Lung (tissue), 12 donors: ENCODE results near the gene DUS2. TPM values are rescaled to one million over a fixed set of nuclear protein-coding genes. Genes with fewer than 3 reads are reported as not detected.

ENCODE experiments used
- ATAC-seq: fragments of 200-7000 bp; cut with Tn5 transposase; one replicate; pipeline ENCODE4 v1.9.1; 2020; ENCODE audit warnings: moderate number of reproducible peaks; ENCODE audit not compliant: insufficient read depth, low FRiP score
- DNase-seq, 3 donors: peaks; one replicate each; pipeline ENCODE4 v3.0.0-alpha.2; 2013 to 2017
- H3K27ac ChIP-seq, 2 donors: one replicate each; pipeline ENCODE4 v1.5.1; 2013; ENCODE audit warnings: mild to moderate bottlenecking in 2 of 2, moderate library complexity in 2 of 2, control low read depth in 1 of 2, inconsistent platforms in 1 of 2, low read depth in 1 of 2, low read length in 1 of 2
- H3K27me3 ChIP-seq, 3 donors: one replicate each; pipeline ENCODE4 v1.5.1; 2013; ENCODE audit warnings: low read length in 2 of 3; ENCODE audit not compliant: control insufficient read depth in 3 of 3, insufficient read depth in 3 of 3
- H3K36me3 ChIP-seq, 4 donors: one replicate each; pipeline ENCODE4 v1.5.1; 2013; ENCODE audit warnings: low read length in 4 of 4, mild to moderate bottlenecking in 1 of 4, moderate library complexity in 1 of 4; ENCODE audit not compliant: control insufficient read depth in 4 of 4, insufficient read depth in 4 of 4
- H3K4me1 ChIP-seq, 5 donors: one replicate each; pipeline ENCODE4 v1.5.1; 2013; ENCODE audit warnings: low read length in 5 of 5, mild to moderate bottlenecking in 2 of 5, moderate library complexity in 1 of 5; ENCODE audit not compliant: control insufficient read depth in 5 of 5, insufficient read depth in 5 of 5
- H3K4me3 ChIP-seq: one replicate; pipeline ENCODE4 v1.5.1; 2013; ENCODE audit warnings: mild to moderate bottlenecking, control low read depth, moderate library complexity
- H3K9ac ChIP-seq, 2 donors: one replicate each; pipeline ENCODE4 v1.5.1; 2013; ENCODE audit warnings: low read length in 2 of 2, control low read depth in 1 of 2; ENCODE audit not compliant: insufficient read depth in 1 of 2
- H3K9me3 ChIP-seq, 4 donors: one replicate each; pipeline ENCODE4 v1.5.1; 2013; ENCODE audit warnings: low read length in 3 of 4, mild to moderate bottlenecking in 1 of 4, moderate library complexity in 1 of 4; ENCODE audit not compliant: control insufficient read depth in 4 of 4, insufficient read depth in 3 of 4
- WGBS, 2 donors: extraction: QIAGEN DNeasy Blood & Tissue Kit; methylation state at CpG; one replicate each; pipeline ENCODE4 v1.1.7; 2013; 5-methylcytosine and 5-hydroxymethylcytosine counted together
- polyA plus RNA-seq, 2 donors: library from polyadenylated mRNA; stranded (reverse); fragments of 200-250 nt; gene quantifications; one replicate each; pipeline ENCODE4 v1.2.1, GENCODE V29; 2013
- total RNA-seq, 2 donors: library from RNA; depleted of rRNA in 1 of 2; stranded (reverse); fragments of >200 nt in 1 of 2; gene quantifications; one replicate each; pipeline ENCODE4 v1.2.1, GENCODE V29; 2014 to 2021
- TF ChIP-seq, protein P1 (sequence below): IDR thresholded peaks from 2 replicates; pipeline ENCODE4 v1.5.1; 2012; ENCODE audit warnings: mild to moderate bottlenecking; ENCODE audit errors: control extremely low read depth, extremely low read depth
- donor health status: control.
- donor health status: control.
- donor health status: Bipolar disorder and iron deficiency.
- donor health status: healthy.
- donor health status: DM: yes; HTN: yes; CAD: no.

The DUS2 gene
- total and polyA plus RNA-seq, 4 donors: 8.1 to 17.1 (median 13.7) TPM

DNA sequence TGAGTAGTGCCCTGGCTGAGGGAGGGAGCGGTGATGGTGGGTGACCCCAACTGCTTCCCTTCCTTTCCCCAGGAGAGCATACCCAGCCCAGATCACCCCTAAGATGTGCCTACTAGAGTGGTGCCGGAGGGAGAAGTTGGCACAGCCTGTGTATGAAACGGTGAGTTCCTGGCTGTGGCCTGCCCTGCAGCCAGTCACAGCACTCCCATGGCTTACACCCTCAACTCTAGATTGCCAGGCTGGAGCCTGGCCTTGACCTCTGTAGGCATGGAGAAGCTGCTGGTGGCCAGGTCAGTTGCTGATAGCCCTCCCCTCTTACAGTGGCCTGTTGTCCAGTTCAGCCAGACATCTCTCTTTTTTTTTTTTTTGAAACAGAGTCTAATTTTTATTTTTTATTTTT lies 53.5 kb downstream of the DUS2 start:
- TF ChIP-seq, protein P1, sequence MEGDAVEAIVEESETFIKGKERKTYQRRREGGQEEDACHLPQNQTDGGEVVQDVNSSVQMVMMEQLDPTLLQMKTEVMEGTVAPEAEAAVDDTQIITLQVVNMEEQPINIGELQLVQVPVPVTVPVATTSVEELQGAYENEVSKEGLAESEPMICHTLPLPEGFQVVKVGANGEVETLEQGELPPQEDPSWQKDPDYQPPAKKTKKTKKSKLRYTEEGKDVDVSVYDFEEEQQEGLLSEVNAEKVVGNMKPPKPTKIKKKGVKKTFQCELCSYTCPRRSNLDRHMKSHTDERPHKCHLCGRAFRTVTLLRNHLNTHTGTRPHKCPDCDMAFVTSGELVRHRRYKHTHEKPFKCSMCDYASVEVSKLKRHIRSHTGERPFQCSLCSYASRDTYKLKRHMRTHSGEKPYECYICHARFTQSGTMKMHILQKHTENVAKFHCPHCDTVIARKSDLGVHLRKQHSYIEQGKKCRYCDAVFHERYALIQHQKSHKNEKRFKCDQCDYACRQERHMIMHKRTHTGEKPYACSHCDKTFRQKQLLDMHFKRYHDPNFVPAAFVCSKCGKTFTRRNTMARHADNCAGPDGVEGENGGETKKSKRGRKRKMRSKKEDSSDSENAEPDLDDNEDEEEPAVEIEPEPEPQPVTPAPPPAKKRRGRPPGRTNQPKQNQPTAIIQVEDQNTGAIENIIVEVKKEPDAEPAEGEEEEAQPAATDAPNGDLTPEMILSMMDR: no peak
- DNase-seq: no peak
- H3K4me1 ChIP-seq: peaks cover 0 to 29% (median 6%) of the 10 kb centered on the region in 5 donors
- no peak for ATAC-seq
- H3K36me3 ChIP-seq: peaks cover 0 to 34% (median 16%) of the 10 kb centered on the region in 4 donors
- WGBS, 2 donors: 73 to 88% methylated on average over 3 of the region's 3 CpGs
- H3K27ac ChIP-seq: no peak overlapping the region
- no peak overlapping the region for H3K4me3 ChIP-seq
- no peaks in the 10 kb centered on the region for H3K9me3 ChIP-seq
- H3K27me3 ChIP-seq: no peaks in the 10 kb centered on the region
- H3K9ac ChIP-seq: no peak overlapping the region

GRCh38 chr16:68077866-68078700 lies 55.0 kb downstream of the DUS2 start:
- peaks cover 0 to 25% (median 13%) of the 10 kb centered on the region in 4 donors for H3K36me3 ChIP-seq
- ATAC-seq (no peak), DNase-seq (no peak)
- H3K9me3 ChIP-seq: no peaks in the 10 kb centered on the region
- no peaks in the 10 kb centered on the region for H3K27me3 ChIP-seq
- peaks cover 0 to 38% (median 6%) of the 10 kb centered on the region in 5 donors for H3K4me1 ChIP-seq
- 81 to 83% methylated on average over 7 of the region's 7 CpGs for WGBS, 2 donors
- no peak overlapping the region for H3K4me3 ChIP-seq
- TF ChIP-seq, protein P1: no peak
- no peak overlapping the region for H3K9ac ChIP-seq
- H3K27ac ChIP-seq: peak overlapping the region in 1 of 2 donors; percentile 37

GRCh38 chr16:68078701-68079375 lies 55.8 kb downstream of the DUS2 start:
- DNase-seq (no peak), ATAC-seq (no peak)
- Histone ChIP-seq H3K4me3 (no peak overlapping the region), H3K27me3 (no peaks in the 10 kb centered on the region), H3K9ac (no peak overlapping the region), H3K9me3 (no peaks in the 10 kb centered on the region), H3K4me1 (peaks cover 0 to 40% (median 13%) of the 10 kb centered on the region in 5 donors), H3K27ac (peak overlapping the region in 1 of 2 donors; percentile 60), H3K36me3 (peaks cover 0 to 22% (median 13%) of the 10 kb centered on the region in 4 donors)
- 73 to 86% methylated on average over 8 of the region's 8 CpGs for WGBS, 2 donors
- TF ChIP-seq, protein P1: no peak
